Liver (tissue), 10 donors: Measurements from ENCODE around the gene MSH5. TPM values are rescaled to one million over a fixed set of nuclear protein-coding genes. Genes with fewer than 3 reads are reported as not detected.
"Not testable (repeated sequence)": the region's sequence is repeated elsewhere in the genome, so short reads cannot be mapped to it uniquely, and the experiment has no call there.

Experiments
- DNase-seq: peaks from one replicate; pipeline ENCODE4 v3.0.0-alpha.2; 2017; ENCODE audit warnings: low spot score
- H3K27ac ChIP-seq, 2 donors: one replicate each; pipeline ENCODE4 v1.7.0; 2013; ENCODE audit warnings: inconsistent platforms in 2 of 2, low read length in 2 of 2, control low read depth in 1 of 2, low read depth in 1 of 2, mild to moderate bottlenecking in 1 of 2
- H3K27me3 ChIP-seq, 4 donors: one replicate each; pipeline versions ENCODE4 v1.6.1 to v1.7.0; 2013; ENCODE audit warnings: low read length in 3 of 4, inconsistent platforms in 1 of 4, mild to moderate bottlenecking in 1 of 4, moderate library complexity in 1 of 4; ENCODE audit not compliant: control insufficient read depth in 4 of 4, insufficient read depth in 4 of 4
- H3K36me3 ChIP-seq, 4 donors: one replicate each; pipeline versions ENCODE4 v1.6.1 to v1.7.0; 2013; ENCODE audit warnings: low read length in 3 of 4, mild to moderate bottlenecking in 3 of 4, low read depth in 1 of 4, moderate library complexity in 1 of 4; ENCODE audit not compliant: control insufficient read depth in 4 of 4, insufficient read depth in 3 of 4
- H3K4me1 ChIP-seq, 4 donors: one replicate each; pipeline versions ENCODE4 v1.6.1 to v1.7.0; 2013; ENCODE audit warnings: low read length in 3 of 4, mild to moderate bottlenecking in 3 of 4, moderate library complexity in 1 of 4; ENCODE audit not compliant: control insufficient read depth in 4 of 4, insufficient read depth in 4 of 4
- H3K4me3 ChIP-seq, 3 donors: one replicate each; pipeline versions ENCODE4 v1.6.1 to v1.7.0; 2013; ENCODE audit warnings: low read length in 3 of 3, control low read depth in 1 of 3, low read depth in 1 of 3, mild to moderate bottlenecking in 1 of 3
- H3K9ac ChIP-seq, 2 donors: one replicate each; pipeline ENCODE4 v1.7.0; 2013; ENCODE audit warnings: low read length in 2 of 2, mild to moderate bottlenecking in 2 of 2, moderate library complexity in 2 of 2, control low read depth in 1 of 2, low read depth in 1 of 2
- H3K9me3 ChIP-seq, 4 donors: one replicate each; pipeline versions ENCODE4 v1.6.1 to v1.7.0; 2013; ENCODE audit warnings: low read length in 3 of 4; ENCODE audit not compliant: control insufficient read depth in 4 of 4
- EGR1 ChIP-seq, 2 donors: IDR thresholded peaks; 2 replicates each; pipeline ENCODE4 v1.6.1; 2016 to 2018; ENCODE audit warnings: antibody characterized with exemption in 2 of 2, low read depth in 2 of 2
- FOXA1 ChIP-seq: IDR thresholded peaks from 2 replicates; pipeline ENCODE4 v1.6.1; 2016; ENCODE audit warnings: antibody characterized with exemption
- FOXA2 ChIP-seq: IDR thresholded peaks from 2 replicates; pipeline ENCODE4 v1.6.1; 2016; ENCODE audit warnings: antibody characterized with exemption
- GABPA ChIP-seq, 2 donors: IDR thresholded peaks in 1 of 2; conservative IDR thresholded peaks in 1 of 2; 2 replicates each; pipeline ENCODE4 v1.6.1; 2016; ENCODE audit warnings: antibody characterized with exemption in 2 of 2, mild to moderate bottlenecking in 1 of 2, moderate library complexity in 1 of 2
- HNF4A ChIP-seq, 2 donors: conservative IDR thresholded peaks; 2 replicates each; pipeline ENCODE4 v1.6.1; 2016; ENCODE audit warnings: antibody characterized with exemption in 2 of 2, mild to moderate bottlenecking in 2 of 2
- JUND ChIP-seq, 2 donors: IDR thresholded peaks; 2 replicates each; pipeline ENCODE4 v1.6.1; 2016; ENCODE audit warnings: antibody characterized with exemption in 2 of 2
- RXRA ChIP-seq, 2 donors: IDR thresholded peaks; 2 replicates each; pipeline ENCODE4 v1.6.1; 2017 to 2018; ENCODE audit warnings: antibody characterized with exemption in 2 of 2, mild to moderate bottlenecking in 1 of 2
- SP1 ChIP-seq: IDR thresholded peaks from 2 replicates; pipeline ENCODE4 v1.6.1; 2018; ENCODE audit warnings: antibody characterized with exemption, mild to moderate bottlenecking
- TAF1 ChIP-seq: conservative IDR thresholded peaks from 2 replicates; pipeline ENCODE4 v1.6.1; 2016; ENCODE audit warnings: antibody characterized with exemption, mild to moderate bottlenecking
- YY1 ChIP-seq: IDR thresholded peaks from 2 replicates; pipeline ENCODE4 v1.6.1; 2016; ENCODE audit warnings: antibody characterized with exemption, mild to moderate bottlenecking
- WGBS: extraction: QIAGEN DNeasy Blood & Tissue Kit; methylation state at CpG from one replicate; pipeline ENCODE4 v1.1.7; 2013; 5-methylcytosine and 5-hydroxymethylcytosine counted together
- polyA plus RNA-seq, 2 donors: library from polyadenylated mRNA; stranded (reverse) in 1 of 2; unstranded in 1 of 2; fragments of 200-250 nt in 1 of 2; fragments of >200 nt in 1 of 2; fragmentation: Nextera tagmentation in 1 of 2; extraction: Ambion mirVana in 1 of 2; gene quantifications; one replicate each; pipeline versions ENCODE4 v1.2.1 to v1.2.3, GENCODE V29; 2013 to 2015
- small RNA-seq: library from RNA; depleted of rRNA; stranded (forward); fragments of <200 nt; gene quantifications from one replicate; pipeline ENCODE3, GENCODE V24; 2014
- total RNA-seq, 2 donors: library from RNA; depleted of rRNA; stranded (reverse); fragments of >200 nt; gene quantifications; one replicate each; pipeline ENCODE4 v1.2.3, GENCODE V29; 2014
- TF ChIP-seq, protein P1 (sequence below): IDR thresholded peaks from 2 replicates; pipeline ENCODE4 v1.6.1; 2016; ENCODE audit warnings: antibody characterized with exemption
- TF ChIP-seq, protein P2 (sequence below): fragments of 150-350 bp; IDR thresholded peaks from 2 replicates; pipeline ENCODE4 v1.5.1; 2017; ENCODE audit warnings: improper control_type of control experiment, low read depth, low read length; ENCODE audit not compliant: missing input control
- TF ChIP-seq, protein P3 (sequence below): IDR thresholded peaks from 2 replicates; pipeline ENCODE4 v1.6.1; 2016; ENCODE audit warnings: antibody characterized with exemption, mild to moderate bottlenecking
- donor health status: healthy.
- donor health status: healthy.
- donor health status: healthy.
- donor health status: healthy.
- donor health status: healthy.

MSH5 gene
- total and polyA plus RNA-seq, 4 donors = 1.2 to 6.4 (median 4.0) TPM

DNA sequence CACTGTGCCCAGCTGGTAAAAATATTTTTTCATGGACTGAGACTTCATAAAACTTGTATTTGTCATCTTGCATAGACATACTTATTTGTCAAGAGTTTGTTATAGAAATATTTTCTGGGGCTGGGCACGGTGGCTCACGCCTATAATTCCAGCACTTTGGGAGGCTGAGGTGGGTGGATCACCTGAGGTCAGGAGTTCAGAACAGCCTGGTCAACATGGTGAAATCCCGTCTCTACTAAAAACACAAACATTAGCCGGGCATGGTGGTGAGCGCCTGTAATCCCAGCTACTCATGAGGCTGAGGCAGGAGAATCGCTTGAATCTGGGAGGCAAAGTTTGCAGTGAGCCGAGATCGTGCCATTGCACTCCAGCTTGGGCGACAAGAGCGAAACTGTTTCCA lies 68.8 kb downstream of the MSH5 start:
- H3K9ac ChIP-seq, DNase-seq, H3K9me3 ChIP-seq, H3K27me3 ChIP-seq, H3K36me3 ChIP-seq, H3K4me3 ChIP-seq: not testable (repeated sequence)
- 49% methylated on average over 10 of the region's 10 CpGs for whole genome bisulfite sequencing
- peak overlapping the region; percentile 41 to 67 for H3K27ac ChIP-seq
- TF ChIP-seq RXRA (IDR thresholded peaks at IDR 0.05) (peak; percentile 63 to 81), FOXA2 (peak; percentile 14), HNF4A (conservative IDR thresholded peaks at IDR 0.05) (peak; percentile 39 to 47), YY1 (peak; percentile 61), SP1 (peak; percentile 67)
- peaks cover 5 to 15% (median 10%) of the 10 kb centered on the region in 4 donors for H3K4me1 ChIP-seq

DNA sequence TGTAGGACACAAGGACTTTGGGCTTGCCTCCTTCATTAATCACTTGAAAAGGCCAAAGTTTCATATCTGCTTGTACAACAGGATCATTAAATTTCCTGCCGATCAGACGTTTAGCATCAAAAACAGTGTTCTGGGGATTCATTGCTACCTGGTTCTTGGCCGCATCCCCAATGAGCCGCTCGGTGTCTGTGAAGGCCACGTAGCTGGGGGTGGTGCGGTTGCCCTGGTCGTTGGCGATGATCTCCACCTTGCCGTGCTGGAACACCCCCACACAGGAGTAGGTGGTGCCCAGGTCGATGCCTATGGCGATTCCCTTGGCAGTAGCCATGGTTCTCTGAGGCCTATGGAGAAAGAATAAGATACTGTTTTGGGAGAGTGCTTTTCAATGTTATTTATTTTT lies 71.8 kb downstream of the MSH5 start:
- Histone ChIP-seq H3K27ac (no peak overlapping the region), H3K4me1 (peaks cover 3 to 10% (median 6%) of the 10 kb centered on the region in 4 donors), H3K4me3 (no peak overlapping the region), H3K36me3 (no peaks in the 10 kb centered on the region), H3K9ac (no peak overlapping the region), H3K9me3 (no peaks in the 10 kb centered on the region), H3K27me3 (no peaks in the 10 kb centered on the region)
- DNase-seq = no peak
- 96% methylated on average over 12 of the region's 12 CpGs for WGBS
- TF ChIP-seq EGR1 (IDR thresholded peaks at IDR 0.05; ENCODE audit: low read depth in 2 of 2) = no peak
- no peak for TF ChIP-seq SP1
- TF ChIP-seq, protein P1, sequence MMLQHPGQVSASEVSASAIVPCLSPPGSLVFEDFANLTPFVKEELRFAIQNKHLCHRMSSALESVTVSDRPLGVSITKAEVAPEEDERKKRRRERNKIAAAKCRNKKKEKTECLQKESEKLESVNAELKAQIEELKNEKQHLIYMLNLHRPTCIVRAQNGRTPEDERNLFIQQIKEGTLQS = no peak
- TF ChIP-seq, protein P2, sequence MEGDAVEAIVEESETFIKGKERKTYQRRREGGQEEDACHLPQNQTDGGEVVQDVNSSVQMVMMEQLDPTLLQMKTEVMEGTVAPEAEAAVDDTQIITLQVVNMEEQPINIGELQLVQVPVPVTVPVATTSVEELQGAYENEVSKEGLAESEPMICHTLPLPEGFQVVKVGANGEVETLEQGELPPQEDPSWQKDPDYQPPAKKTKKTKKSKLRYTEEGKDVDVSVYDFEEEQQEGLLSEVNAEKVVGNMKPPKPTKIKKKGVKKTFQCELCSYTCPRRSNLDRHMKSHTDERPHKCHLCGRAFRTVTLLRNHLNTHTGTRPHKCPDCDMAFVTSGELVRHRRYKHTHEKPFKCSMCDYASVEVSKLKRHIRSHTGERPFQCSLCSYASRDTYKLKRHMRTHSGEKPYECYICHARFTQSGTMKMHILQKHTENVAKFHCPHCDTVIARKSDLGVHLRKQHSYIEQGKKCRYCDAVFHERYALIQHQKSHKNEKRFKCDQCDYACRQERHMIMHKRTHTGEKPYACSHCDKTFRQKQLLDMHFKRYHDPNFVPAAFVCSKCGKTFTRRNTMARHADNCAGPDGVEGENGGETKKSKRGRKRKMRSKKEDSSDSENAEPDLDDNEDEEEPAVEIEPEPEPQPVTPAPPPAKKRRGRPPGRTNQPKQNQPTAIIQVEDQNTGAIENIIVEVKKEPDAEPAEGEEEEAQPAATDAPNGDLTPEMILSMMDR = no peak
- TF ChIP-seq JUND (IDR thresholded peaks at IDR 0.05) = no peak
- no peak for TF ChIP-seq GABPA (IDR thresholded peaks at IDR 0.05 in 1 of 2, conservative IDR thresholded peaks at IDR 0.05 in 1 of 2)
- TF ChIP-seq TAF1 = no peak
- TF ChIP-seq, protein P3, sequence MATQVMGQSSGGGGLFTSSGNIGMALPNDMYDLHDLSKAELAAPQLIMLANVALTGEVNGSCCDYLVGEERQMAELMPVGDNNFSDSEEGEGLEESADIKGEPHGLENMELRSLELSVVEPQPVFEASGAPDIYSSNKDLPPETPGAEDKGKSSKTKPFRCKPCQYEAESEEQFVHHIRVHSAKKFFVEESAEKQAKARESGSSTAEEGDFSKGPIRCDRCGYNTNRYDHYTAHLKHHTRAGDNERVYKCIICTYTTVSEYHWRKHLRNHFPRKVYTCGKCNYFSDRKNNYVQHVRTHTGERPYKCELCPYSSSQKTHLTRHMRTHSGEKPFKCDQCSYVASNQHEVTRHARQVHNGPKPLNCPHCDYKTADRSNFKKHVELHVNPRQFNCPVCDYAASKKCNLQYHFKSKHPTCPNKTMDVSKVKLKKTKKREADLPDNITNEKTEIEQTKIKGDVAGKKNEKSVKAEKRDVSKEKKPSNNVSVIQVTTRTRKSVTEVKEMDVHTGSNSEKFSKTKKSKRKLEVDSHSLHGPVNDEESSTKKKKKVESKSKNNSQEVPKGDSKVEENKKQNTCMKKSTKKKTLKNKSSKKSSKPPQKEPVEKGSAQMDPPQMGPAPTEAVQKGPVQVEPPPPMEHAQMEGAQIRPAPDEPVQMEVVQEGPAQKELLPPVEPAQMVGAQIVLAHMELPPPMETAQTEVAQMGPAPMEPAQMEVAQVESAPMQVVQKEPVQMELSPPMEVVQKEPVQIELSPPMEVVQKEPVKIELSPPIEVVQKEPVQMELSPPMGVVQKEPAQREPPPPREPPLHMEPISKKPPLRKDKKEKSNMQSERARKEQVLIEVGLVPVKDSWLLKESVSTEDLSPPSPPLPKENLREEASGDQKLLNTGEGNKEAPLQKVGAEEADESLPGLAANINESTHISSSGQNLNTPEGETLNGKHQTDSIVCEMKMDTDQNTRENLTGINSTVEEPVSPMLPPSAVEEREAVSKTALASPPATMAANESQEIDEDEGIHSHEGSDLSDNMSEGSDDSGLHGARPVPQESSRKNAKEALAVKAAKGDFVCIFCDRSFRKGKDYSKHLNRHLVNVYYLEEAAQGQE = no peak
- no peak for TF ChIP-seq FOXA2
- no peak for TF ChIP-seq FOXA1

Small RNA genes within 50 kb of the gene (small RNA-seq; reads per million reads assigned to genes)
- not detected for gene LY6G6D
- not detected for gene MIR4646
- gene MSH5-SAPCD1 = not detected
- not detected for gene RF00019
- gene RNU6-850P = not detected
- not detected for gene SAPCD1

Other genes with a start within 250 kb of the MSH5 start
Only the 30 nearest of the 43 such genes appear.
- 1 to 10 TPM in 1 of 2 donors, under 1 TPM in 1; 0.67 to 5.3 TPM for gene LTB, start 157.6 kb upstream of the MSH5 start, total RNA-seq
- gene LTB, start 157.6 kb upstream of the MSH5 start, polyA plus RNA-seq = 1 to 10 TPM; 1.4 to 1.7 TPM
- 10 to 100 TPM; 10.4 to 24.6 TPM for gene LST1, start 153.7 kb upstream of the MSH5 start, total RNA-seq
- gene LST1, start 153.7 kb upstream of the MSH5 start, polyA plus RNA-seq = 10 to 100 TPM; 11.6 to 15.3 TPM
- gene NCR3, start 147.0 kb upstream of the MSH5 start, total RNA-seq = under 1 TPM in 1 of 2 donors, not detected in 1; 0.42 TPM
- gene NCR3, start 147.0 kb upstream of the MSH5 start, polyA plus RNA-seq = under 1 TPM; 0.14 to 0.71 TPM
- gene AIF1, start 124.8 kb upstream of the MSH5 start, total RNA-seq = 10 to 100 TPM; 12.2 to 46.8 TPM
- 10 to 100 TPM; 24.9 to 28.6 TPM for gene AIF1, start 124.8 kb upstream of the MSH5 start, polyA plus RNA-seq
- 10 to 100 TPM; 27.2 to 31.9 TPM for gene PRRC2A, start 119.3 kb upstream of the MSH5 start, total RNA-seq
- 10 to 100 TPM; 21.9 to 39.3 TPM for gene PRRC2A, start 119.3 kb upstream of the MSH5 start, polyA plus RNA-seq
- gene BAG6, start 87.3 kb upstream of the MSH5 start, total RNA-seq = 100 to 1,000 TPM; 109 to 119 TPM
- 100 to 1,000 TPM in 1 of 2 donors, 10 to 100 TPM in 1; 64.9 to 116 TPM for gene BAG6, start 87.3 kb upstream of the MSH5 start, polyA plus RNA-seq
- 100 to 1,000 TPM in 1 of 2 donors, 10 to 100 TPM in 1; 89.8 to 164 TPM for gene APOM, start 84.1 kb upstream of the MSH5 start, total RNA-seq
- 100 to 1,000 TPM; 182 to 587 TPM for gene APOM, start 84.1 kb upstream of the MSH5 start, polyA plus RNA-seq
- 10 to 100 TPM in 1 of 2 donors, 1 to 10 TPM in 1; 8.1 to 10.8 TPM for gene C6orf47, start 79.2 kb upstream of the MSH5 start, total RNA-seq
- gene C6orf47, start 79.2 kb upstream of the MSH5 start, polyA plus RNA-seq = 1 to 10 TPM; 2.0 to 6.7 TPM
- gene GPANK1, start 75.0 kb upstream of the MSH5 start, total RNA-seq = 10 to 100 TPM in 1 of 2 donors, 1 to 10 TPM in 1; 8.7 to 13.9 TPM
- gene GPANK1, start 75.0 kb upstream of the MSH5 start, polyA plus RNA-seq = 10 to 100 TPM in 1 of 2 donors, 1 to 10 TPM in 1; 7.6 to 13.8 TPM
- gene CSNK2B, start 73.9 kb upstream of the MSH5 start, total RNA-seq = 10 to 100 TPM; 58.1 to 60.5 TPM
- gene CSNK2B, start 73.9 kb upstream of the MSH5 start, polyA plus RNA-seq = 100 to 1,000 TPM in 1 of 2 donors, 10 to 100 TPM in 1; 93.5 to 108 TPM
- 1 to 10 TPM; 1.4 to 5.9 TPM for gene LY6G5B, start 70.0 kb upstream of the MSH5 start, total RNA-seq
- gene LY6G5B, start 70.0 kb upstream of the MSH5 start, polyA plus RNA-seq = 1 to 10 TPM; 1.2 to 2.8 TPM
- gene LY6G5C, start 58.9 kb upstream of the MSH5 start, total RNA-seq = 1 to 10 TPM in 1 of 2 donors, under 1 TPM in 1; 0.59 to 1.1 TPM
- gene LY6G5C, start 58.9 kb upstream of the MSH5 start, polyA plus RNA-seq = 1 to 10 TPM; 1.1 to 2.5 TPM
- gene ABHD16A, start 36.7 kb upstream of the MSH5 start, total RNA-seq = 10 to 100 TPM; 39.1 to 59.4 TPM
- gene ABHD16A, start 36.7 kb upstream of the MSH5 start, polyA plus RNA-seq = 10 to 100 TPM; 26.6 to 30.8 TPM
- 1 to 10 TPM in 1 of 2 donors, under 1 TPM in 1; 0.08 to 3.2 TPM for gene LY6G6F, start 33.1 kb upstream of the MSH5 start, total RNA-seq
- gene LY6G6F, start 33.1 kb upstream of the MSH5 start, polyA plus RNA-seq = not detected
- gene LY6G6D, start 24.7 kb upstream of the MSH5 start, total RNA-seq = not detected
- gene LY6G6D, start 24.7 kb upstream of the MSH5 start, polyA plus RNA-seq = not detected
- gene LY6G6C, start 18.3 kb upstream of the MSH5 start, total RNA-seq = not detected
- not detected for gene LY6G6C, start 18.3 kb upstream of the MSH5 start, polyA plus RNA-seq
- 10 to 100 TPM in 1 of 2 donors, under 1 TPM in 1; 0.08 to 10.7 TPM for gene MPIG6B, start 16.6 kb upstream of the MSH5 start, total RNA-seq
- under 1 TPM; 0.15 to 0.33 TPM for gene MPIG6B, start 16.6 kb upstream of the MSH5 start, polyA plus RNA-seq
- 10 to 100 TPM; 23.8 to 31.4 TPM for gene DDAH2, start 10.7 kb upstream of the MSH5 start, total RNA-seq
- 10 to 100 TPM; 19.8 to 22.6 TPM for gene DDAH2, start 10.7 kb upstream of the MSH5 start, polyA plus RNA-seq
- gene CLIC1, start 3.5 kb upstream of the MSH5 start, total RNA-seq = 100 to 1,000 TPM in 1 of 2 donors, 10 to 100 TPM in 1; 56.5 to 124 TPM
- gene CLIC1, start 3.5 kb upstream of the MSH5 start, polyA plus RNA-seq = 10 to 100 TPM; 63.7 to 65.2 TPM
- gene SAPCD1, start 22.7 kb downstream of the MSH5 start, total RNA-seq = 1 to 10 TPM in 1 of 2 donors, under 1 TPM in 1; 0.59 to 2.6 TPM
- under 1 TPM in 1 of 2 donors, not detected in 1; 0.68 TPM for gene SAPCD1, start 22.7 kb downstream of the MSH5 start, polyA plus RNA-seq
- gene VWA7, start 37.3 kb downstream of the MSH5 start, total RNA-seq = 1 to 10 TPM in 1 of 2 donors, under 1 TPM in 1; 0.17 to 2.0 TPM
- 1 to 10 TPM in 1 of 2 donors, under 1 TPM in 1; 0.81 to 1.0 TPM for gene VWA7, start 37.3 kb downstream of the MSH5 start, polyA plus RNA-seq
- 10 to 100 TPM; 32.4 to 44.7 TPM for gene VARS1, start 55.7 kb downstream of the MSH5 start, total RNA-seq
- 10 to 100 TPM; 17.9 to 32.5 TPM for gene VARS1, start 55.7 kb downstream of the MSH5 start, polyA plus RNA-seq
- gene LSM2, start 67.0 kb downstream of the MSH5 start, total RNA-seq = 10 to 100 TPM in 1 of 2 donors, 1 to 10 TPM in 1; 7.3 to 18.7 TPM
- gene LSM2, start 67.0 kb downstream of the MSH5 start, polyA plus RNA-seq = 10 to 100 TPM; 14.5 to 16.4 TPM
- gene HSPA1L, start 75.3 kb downstream of the MSH5 start, total RNA-seq = under 1 TPM; 0.67 to 0.79 TPM
- gene HSPA1L, start 75.3 kb downstream of the MSH5 start, polyA plus RNA-seq = under 1 TPM; 0.27 to 0.28 TPM
- gene HSPA1A, start 75.5 kb downstream of the MSH5 start, total RNA-seq = 100 to 1,000 TPM in 1 of 2 donors, 10 to 100 TPM in 1; 98.5 to 120 TPM
- gene HSPA1A, start 75.5 kb downstream of the MSH5 start, polyA plus RNA-seq = 10 to 100 TPM; 28.8 to 56.6 TPM
- gene HSPA1B, start 87.7 kb downstream of the MSH5 start, total RNA-seq = 100 to 1,000 TPM in 1 of 2 donors, 10 to 100 TPM in 1; 57.2 to 165 TPM
- 10 to 100 TPM in 1 of 2 donors, 1 to 10 TPM in 1; 9.5 to 30.6 TPM for gene HSPA1B, start 87.7 kb downstream of the MSH5 start, polyA plus RNA-seq
- 10 to 100 TPM; 34.4 to 42.4 TPM for gene NEU1, start 122.8 kb downstream of the MSH5 start, total RNA-seq
- 10 to 100 TPM; 27.6 to 35.1 TPM for gene NEU1, start 122.8 kb downstream of the MSH5 start, polyA plus RNA-seq
- gene SLC44A4, start 139.0 kb downstream of the MSH5 start, total RNA-seq = 1 to 10 TPM in 1 of 2 donors, under 1 TPM in 1; 0.17 to 2.4 TPM
- gene SLC44A4, start 139.0 kb downstream of the MSH5 start, polyA plus RNA-seq = under 1 TPM in 1 of 2 donors, not detected in 1; 0.13 TPM
- 10 to 100 TPM; 10.7 to 21.4 TPM for gene EHMT2, start 157.7 kb downstream of the MSH5 start, total RNA-seq
- 10 to 100 TPM in 1 of 2 donors, 1 to 10 TPM in 1; 7.9 to 10.5 TPM for gene EHMT2, start 157.7 kb downstream of the MSH5 start, polyA plus RNA-seq
- 1 to 10 TPM in 1 of 2 donors, under 1 TPM in 1; 0.25 to 2.3 TPM for gene ZBTB12, start 162.1 kb downstream of the MSH5 start, total RNA-seq
- under 1 TPM in 1 of 2 donors, not detected in 1; 0.83 TPM for gene ZBTB12, start 162.1 kb downstream of the MSH5 start, polyA plus RNA-seq